ENCODE results near the gene RTEL1. TPM values are rescaled to one million over a fixed set of nuclear protein-coding genes. Genes with fewer than 3 reads are reported as not detected.
"Not testable (repeated sequence)": the region's sequence is repeated elsewhere in the genome, so short reads cannot be mapped to it uniquely, and the experiment has no call there.

RTEL1 gene
- total and polyA plus RNA-seq, 4 experiments from 2014 or later = 1.3 to 36.0 (median 18.2) TPM

- CTCF ChIA-PET (ENCODE audit: partially characterized antibody) = interaction anchor here (1.5 kb wide), 1 partner anchor 18 kb away, joined by 5 read pairs; no protein-coding TSS in a partner anchor
- Mint-ChIP-seq H3K4me1 (peaks cover 6 to 35% (median 12%) of the 10 kb centered on the region in 4 donors), H3K36me3 (peaks cover 8 to 17% of the 10 kb centered on the region in 2 donors), H3K4me3 (peak overlapping the region in 7 of 8 donors; percentile 11 to 92 (median 51)), H3K27ac (peak overlapping the region in 1 of 7 donors; percentile 38)
- H3K4me1 ChIP-seq (ENCODE audit: insufficient read depth, low read length) = peaks cover 26% of the 10 kb centered on the region
- H3K27me3 Mint-ChIP-seq; DNase-seq; H3K4me3 ChIP-seq (ENCODE audit: low read length in 2 of 2); H3K9me3 ChIP-seq (ENCODE audit: control insufficient read depth in 1 of 2, low read length in 2 of 2); H3K36me3 ChIP-seq (ENCODE audit: insufficient read depth, low read length); intact Hi-C loops (cut with micrococcal nuclease); H3K9me3 Mint-ChIP-seq; H3K27ac ChIP-seq (ENCODE audit: low read depth, low read length); H3K27me3 ChIP-seq (ENCODE audit: insufficient read depth, low read length): not testable (repeated sequence)
- POLR2A ChIA-PET (ENCODE audit: partially characterized antibody) = interaction anchor here (0.8 kb wide), 1 partner anchor 76 kb away, joined by 3 read pairs; the partner anchor contains the start of gene LIME1
Measured at GRCh38 chr20:63660174-63660573, 2.1 kb downstream of the RTEL1 start.

GRCh38 chr20:63660622-63661021 lies 2.5 kb downstream of the RTEL1 start:
- intact Hi-C loops (cut with micrococcal nuclease) = no loop called here
- Mint-ChIP-seq H3K27me3 (no peaks in the 10 kb centered on the region), H3K9me3 (no peaks in the 10 kb centered on the region), H3K4me1 (peaks cover 6 to 35% (median 12%) of the 10 kb centered on the region in 4 donors), H3K27ac (no peak overlapping the region), H3K36me3 (peaks cover 8 to 17% of the 10 kb centered on the region in 2 donors), H3K4me3 (peak overlapping the region in 2 of 8 donors; percentile 17 to 58)
- peaks cover 21% of the 10 kb centered on the region for H3K4me1 ChIP-seq (ENCODE audit: insufficient read depth, low read length)
- H3K4me3 ChIP-seq (ENCODE audit: low read length in 2 of 2) = no peak overlapping the region
- H3K36me3 ChIP-seq (ENCODE audit: insufficient read depth, low read length) = peaks cover 4% of the 10 kb centered on the region
- H3K27me3 ChIP-seq (ENCODE audit: insufficient read depth, low read length) = no peaks in the 10 kb centered on the region
- H3K27ac ChIP-seq (ENCODE audit: low read depth, low read length) = no peak overlapping the region
- POLR2A ChIA-PET (ENCODE audit: partially characterized antibody) = interaction anchor here (0.8 kb wide), 1 partner anchor 76 kb away, joined by 3 read pairs; the partner anchor contains the start of gene LIME1
- CTCF ChIA-PET (ENCODE audit: partially characterized antibody) = interaction anchor here (1.5 to 1.6 kb wide), 3 partner anchors 19 to 122 kb away, joined by 3 to 5 read pairs (median 4); partner anchors contain the start of gene LIME1
- DNase-seq = no peak
- H3K9me3 ChIP-seq (ENCODE audit: control insufficient read depth in 1 of 2, low read length in 2 of 2) = no peaks in the 10 kb centered on the region

GRCh38 chr20:63661108-63661507 lies 3.0 kb downstream of the RTEL1 start:
- H3K27ac Mint-ChIP-seq = no peak overlapping the region
- intact Hi-C loops (cut with micrococcal nuclease) = no loop called here
- H3K9me3 Mint-ChIP-seq = no peaks in the 10 kb centered on the region
- H3K27me3 ChIP-seq (ENCODE audit: insufficient read depth, low read length) = no peaks in the 10 kb centered on the region
- DNase-seq = no peak
- no peak overlapping the region for H3K4me3 Mint-ChIP-seq
- ChIA-PET POLR2A (ENCODE audit: partially characterized antibody) (interaction anchor here (0.8 to 1.2 kb wide), 2 partner anchors 25 to 75 kb away, joined by 3 read pairs; partner anchors contain the start of gene LIME1), CTCF (ENCODE audit: partially characterized antibody) (interaction anchor here (1.5 to 1.6 kb wide), 3 partner anchors 19 to 123 kb away, joined by 3 to 5 read pairs (median 4); partner anchors contain the start of gene LIME1)
- no peak overlapping the region for H3K27ac ChIP-seq (ENCODE audit: low read depth, low read length)
- peaks cover 6 to 35% (median 12%) of the 10 kb centered on the region in 4 donors for H3K4me1 Mint-ChIP-seq
- H3K27me3 Mint-ChIP-seq = no peaks in the 10 kb centered on the region
- H3K4me3 ChIP-seq (ENCODE audit: low read length in 2 of 2) = no peak overlapping the region
- H3K9me3 ChIP-seq (ENCODE audit: control insufficient read depth in 1 of 2, low read length in 2 of 2) = no peaks in the 10 kb centered on the region
- peaks cover 21% of the 10 kb centered on the region for H3K4me1 ChIP-seq (ENCODE audit: insufficient read depth, low read length)
- H3K36me3 Mint-ChIP-seq = peaks cover 8 to 21% of the 10 kb centered on the region in 2 donors
- H3K36me3 ChIP-seq (ENCODE audit: insufficient read depth, low read length) = peaks cover 4% of the 10 kb centered on the region

GRCh38 chr20:63661959-63662812 lies 4.1 kb downstream of the RTEL1 start:
- POLR2A ChIA-PET (ENCODE audit: partially characterized antibody) = interaction anchor here (1.2 to 1.4 kb wide), 3 partner anchors 9 to 78 kb away, joined by 3 to 7 read pairs (median 3); partner anchors contain the start of gene STMN3
- H3K9me3 ChIP-seq (ENCODE audit: control insufficient read depth in 1 of 2, low read length in 2 of 2) = no peaks in the 10 kb centered on the region
- no peaks in the 10 kb centered on the region for H3K9me3 Mint-ChIP-seq
- CTCF ChIA-PET (ENCODE audit: partially characterized antibody) = interaction anchor here (1.5 to 1.6 kb wide), 3 partner anchors 20 to 124 kb away, joined by 3 to 5 read pairs (median 4); partner anchors contain the start of gene LIME1
- no peak overlapping the region for H3K4me3 Mint-ChIP-seq
- H3K4me1 ChIP-seq (ENCODE audit: insufficient read depth, low read length) = peaks cover 20% of the 10 kb centered on the region
- peaks cover 7% of the 10 kb centered on the region for H3K36me3 ChIP-seq (ENCODE audit: insufficient read depth, low read length)
- H3K27me3 Mint-ChIP-seq = no peaks in the 10 kb centered on the region
- peaks cover 6 to 30% (median 12%) of the 10 kb centered on the region in 4 donors for H3K4me1 Mint-ChIP-seq
- no peak overlapping the region for H3K27ac Mint-ChIP-seq
- no peaks in the 10 kb centered on the region for H3K27me3 ChIP-seq (ENCODE audit: insufficient read depth, low read length)
- H3K36me3 Mint-ChIP-seq = peaks cover 8 to 27% of the 10 kb centered on the region in 2 donors
- H3K4me3 ChIP-seq (ENCODE audit: low read length in 2 of 2) = no peak overlapping the region
- no peak overlapping the region for H3K27ac ChIP-seq (ENCODE audit: low read depth, low read length)
- DNase-seq = no peak
- intact Hi-C loops (cut with micrococcal nuclease) = no loop called here

- Histone ChIP-seq H3K27ac (ENCODE audit: low read depth, low read length) (no peak overlapping the region), H3K36me3 (ENCODE audit: insufficient read depth, low read length) (peaks cover 12% of the 10 kb centered on the region), H3K4me3 (ENCODE audit: low read length in 2 of 2) (no peak overlapping the region), H3K9me3 (ENCODE audit: control insufficient read depth in 1 of 2, low read length in 2 of 2) (no peaks in the 10 kb centered on the region), H3K4me1 (ENCODE audit: insufficient read depth, low read length) (peaks cover 14% of the 10 kb centered on the region), H3K27me3 (ENCODE audit: insufficient read depth, low read length) (no peaks in the 10 kb centered on the region)
- POLR2A ChIA-PET (ENCODE audit: partially characterized antibody) = interaction anchor here (1.3 to 1.4 kb wide), 2 partner anchors 9 to 78 kb away, joined by 3 to 7 read pairs; partner anchors contain the start of gene STMN3
- intact Hi-C loops (cut with micrococcal nuclease) = no loop called here
- CTCF ChIA-PET (ENCODE audit: partially characterized antibody) = no interaction called here
- Mint-ChIP-seq H3K4me3 (no peak overlapping the region), H3K36me3 (peaks cover 8 to 29% of the 10 kb centered on the region in 2 donors), H3K27me3 (no peaks in the 10 kb centered on the region), H3K4me1 (peaks cover 6 to 24% (median 11%) of the 10 kb centered on the region in 4 donors), H3K27ac (no peak overlapping the region), H3K9me3 (no peaks in the 10 kb centered on the region)
- no peak for DNase-seq
Measured at GRCh38 chr20:63662813-63663189, 4.7 kb downstream of the RTEL1 start.

- Mint-ChIP-seq H3K9me3 (no peaks in the 10 kb centered on the region), H3K27me3 (no peaks in the 10 kb centered on the region), H3K36me3 (peaks cover 12 to 27% of the 10 kb centered on the region in 2 donors), H3K4me3 (no peak overlapping the region), H3K4me1 (peaks cover 4 to 17% (median 7%) of the 10 kb centered on the region in 4 donors), H3K27ac (no peak overlapping the region)
- intact Hi-C loops (cut with micrococcal nuclease) = no loop called here
- Histone ChIP-seq H3K27ac (ENCODE audit: low read depth, low read length) (no peak overlapping the region), H3K27me3 (ENCODE audit: insufficient read depth, low read length) (no peaks in the 10 kb centered on the region), H3K4me1 (ENCODE audit: insufficient read depth, low read length) (peaks cover 11% of the 10 kb centered on the region), H3K36me3 (ENCODE audit: insufficient read depth, low read length) (peaks cover 12% of the 10 kb centered on the region), H3K9me3 (ENCODE audit: control insufficient read depth in 1 of 2, low read length in 2 of 2) (no peaks in the 10 kb centered on the region), H3K4me3 (ENCODE audit: low read length in 2 of 2) (no peak overlapping the region)
- ChIA-PET CTCF (ENCODE audit: partially characterized antibody) (no interaction called here), POLR2A (ENCODE audit: partially characterized antibody) (no interaction called here)
- DNase-seq = no peak
Measured at GRCh38 chr20:63663332-63664066, 5.4 kb downstream of the RTEL1 start.

Measured in CD4-positive, alpha-beta memory T cell (primary cell).